Eye (tissue), 1 donor: ENCODE data around the gene B3GALT5.
"Not testable (repeated sequence)": the region's sequence is repeated elsewhere in the genome, so short reads cannot be mapped to it uniquely, and the experiment has no call there.

Experiments used
- DNase-seq: peaks from one replicate; pipeline ENCODE4 v3.0.0-alpha.2; 2015

B3GALT5 gene, protein sequence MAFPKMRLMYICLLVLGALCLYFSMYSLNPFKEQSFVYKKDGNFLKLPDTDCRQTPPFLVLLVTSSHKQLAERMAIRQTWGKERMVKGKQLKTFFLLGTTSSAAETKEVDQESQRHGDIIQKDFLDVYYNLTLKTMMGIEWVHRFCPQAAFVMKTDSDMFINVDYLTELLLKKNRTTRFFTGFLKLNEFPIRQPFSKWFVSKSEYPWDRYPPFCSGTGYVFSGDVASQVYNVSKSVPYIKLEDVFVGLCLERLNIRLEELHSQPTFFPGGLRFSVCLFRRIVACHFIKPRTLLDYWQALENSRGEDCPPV

DNA sequence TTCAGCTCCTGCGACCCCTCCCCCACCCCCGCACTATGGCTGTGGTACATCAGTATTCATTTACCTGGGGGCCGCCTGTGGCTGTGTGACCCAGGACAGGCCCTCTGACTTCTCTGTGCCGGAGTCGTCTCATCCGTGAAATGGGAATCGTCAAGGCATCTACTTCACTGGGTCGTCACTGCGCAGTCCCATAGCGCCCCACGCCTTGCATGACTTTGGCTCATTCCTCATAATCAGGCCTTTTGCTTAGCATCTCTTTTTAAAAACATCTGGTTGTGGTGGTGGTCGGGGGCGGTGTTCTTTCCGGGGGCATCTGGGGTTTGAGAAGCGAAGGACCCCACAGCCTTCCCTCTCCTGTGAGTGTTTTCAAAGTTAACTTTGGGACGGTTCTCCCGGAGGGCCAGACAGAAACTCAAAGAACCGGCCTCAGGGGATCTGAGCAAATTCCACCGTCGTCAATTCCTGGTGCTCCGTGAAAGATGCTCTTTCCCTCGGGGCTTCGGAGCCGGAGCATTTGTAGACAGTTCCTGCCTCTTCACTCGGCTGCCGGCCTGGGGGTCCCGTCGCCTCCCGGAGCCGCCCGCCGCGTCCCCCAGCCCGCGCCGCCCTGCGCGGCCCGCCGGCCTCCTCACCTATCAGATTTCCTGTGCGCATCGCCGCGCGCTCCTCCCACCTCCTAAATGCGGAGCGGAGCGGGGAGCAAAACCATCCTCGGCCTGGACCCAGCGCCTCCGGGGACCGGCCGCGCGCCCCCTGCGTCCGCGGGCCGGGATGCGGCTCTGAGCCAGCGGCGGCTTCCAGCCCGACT lies at the start of gene B3GALT5:
Gene B3GALT5, plus strand, starts transcription at position 708 of the 808 bp plus-strand sequence. CDS start 47,620 bp downstream, outside the sequence.
- peak; percentile 77 for DNase-seq

- no peak for DNase-seq
Observed at GRCh38 chr21:39564200-39564599, 48.5 kb upstream of the B3GALT5 start.

DNA sequence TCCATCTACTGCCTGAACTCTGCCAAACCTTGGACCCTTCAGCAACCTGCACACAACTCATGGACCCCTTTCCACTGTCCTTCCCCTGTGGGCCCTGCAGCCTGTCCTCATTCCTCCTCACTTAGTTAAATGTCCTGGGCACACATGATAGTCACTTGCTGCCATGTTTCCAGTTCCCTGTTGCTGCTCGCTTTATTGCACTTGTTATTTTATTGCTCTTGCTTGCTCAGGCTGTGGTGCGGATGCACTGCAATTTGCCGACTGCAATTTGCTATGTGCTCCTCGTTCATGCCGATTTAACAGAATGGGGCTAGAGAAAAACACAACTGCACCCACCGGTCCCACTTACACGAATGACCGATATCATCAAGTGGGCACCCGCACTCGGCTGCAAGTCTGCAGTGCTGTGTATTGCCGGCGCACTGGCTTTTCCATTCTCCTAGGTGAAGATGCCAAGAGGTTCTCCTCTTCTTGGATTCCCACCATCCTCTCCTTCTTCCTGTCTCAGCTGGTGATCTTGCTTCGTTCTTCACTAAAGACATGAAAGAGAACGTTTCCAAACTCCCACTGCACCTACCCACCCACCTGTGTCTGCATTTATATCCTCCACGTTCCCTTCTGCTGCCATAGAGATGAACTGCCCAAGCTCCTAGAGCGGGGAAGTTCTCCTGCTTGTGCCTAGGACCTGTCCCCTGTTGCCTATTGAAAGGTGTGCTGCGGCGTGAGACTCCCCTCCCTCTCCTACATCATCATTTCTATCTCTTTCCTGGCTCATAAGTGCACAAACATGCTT lies 45.4 kb upstream of the B3GALT5 start:
- DNase-seq = no peak

GRCh38 chr21:39568361-39568760 lies 44.4 kb upstream of the B3GALT5 start:
- DNase-seq = no peak

- no peak for DNase-seq
Observed at GRCh38 chr21:39575775-39576174, 37.0 kb upstream of the B3GALT5 start.

- no peak for DNase-seq
Observed at GRCh38 chr21:39576518-39577128, 36.1 kb upstream of the B3GALT5 start.

GRCh38 chr21:39579734-39580332 lies 32.9 kb upstream of the B3GALT5 start:
- DNase-seq = no peak

DNA sequence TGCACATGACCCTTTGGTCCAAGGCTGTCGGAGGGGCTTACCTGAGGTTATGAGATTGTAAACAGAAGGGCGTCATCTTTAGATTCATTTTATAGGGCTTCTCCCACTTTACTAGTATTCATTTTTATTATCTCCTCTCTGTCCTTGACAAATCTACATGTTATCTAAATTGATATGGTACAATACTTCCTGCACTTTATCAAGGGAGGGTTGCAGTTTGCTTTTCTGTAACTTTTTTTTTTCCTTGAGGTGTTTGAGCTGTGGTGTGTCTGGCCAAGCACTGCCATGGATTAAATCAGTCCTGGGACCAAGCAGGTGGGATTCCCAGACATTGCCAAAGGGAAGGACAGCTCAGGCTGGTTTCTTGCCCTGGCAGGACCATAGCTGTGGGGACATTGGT lies 32.0 kb upstream of the B3GALT5 start:
- no peak for DNase-seq

DNA sequence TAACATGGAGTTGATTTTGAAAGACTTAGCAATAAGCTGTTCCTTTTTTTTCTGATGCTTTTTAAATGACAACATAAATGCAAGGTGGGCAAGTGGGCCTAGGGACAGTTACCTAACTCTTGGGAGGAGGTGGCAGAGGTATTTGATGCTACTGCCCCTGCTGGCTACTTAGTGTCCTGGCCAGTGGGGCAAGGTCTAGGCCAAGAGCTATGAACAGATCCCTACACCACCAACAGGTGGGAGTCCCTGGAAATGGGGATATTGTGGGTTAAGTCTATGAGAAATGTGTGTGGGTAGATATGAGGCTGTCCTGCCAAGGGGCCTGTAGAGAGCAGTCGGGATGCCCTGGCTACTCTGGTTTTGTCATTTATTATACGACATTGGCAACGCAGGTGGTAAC lies 31.3 kb upstream of the B3GALT5 start:
- DNase-seq = no peak

- no peak for DNase-seq
Observed at GRCh38 chr21:39582749-39583148, 30.0 kb upstream of the B3GALT5 start.

- not testable (repeated sequence) for DNase-seq
Observed at GRCh38 chr21:39583586-39583985, 29.2 kb upstream of the B3GALT5 start.

DNA sequence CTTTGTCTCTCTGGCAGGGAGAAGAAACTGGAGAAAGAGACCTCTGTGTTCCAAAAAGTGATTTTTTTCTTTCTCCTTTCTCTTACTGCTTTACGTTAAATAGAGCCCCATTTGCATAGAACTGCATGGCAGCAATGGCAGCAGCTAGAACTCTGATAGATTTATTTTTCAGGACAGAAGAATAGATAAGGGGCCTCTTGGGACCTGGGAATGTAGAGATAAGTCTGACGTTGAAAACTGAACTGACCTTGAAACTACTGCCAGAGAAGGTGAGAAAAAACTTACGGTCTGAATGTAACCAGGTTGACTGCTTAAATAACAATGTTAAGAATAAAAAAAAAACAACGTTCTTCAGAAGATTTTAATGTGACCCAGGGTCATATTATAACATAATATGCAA lies 25.4 kb upstream of the B3GALT5 start:
- DNase-seq = no peak

GRCh38 chr21:39588884-39589283 lies 23.9 kb upstream of the B3GALT5 start:
- no peak for DNase-seq

DNA sequence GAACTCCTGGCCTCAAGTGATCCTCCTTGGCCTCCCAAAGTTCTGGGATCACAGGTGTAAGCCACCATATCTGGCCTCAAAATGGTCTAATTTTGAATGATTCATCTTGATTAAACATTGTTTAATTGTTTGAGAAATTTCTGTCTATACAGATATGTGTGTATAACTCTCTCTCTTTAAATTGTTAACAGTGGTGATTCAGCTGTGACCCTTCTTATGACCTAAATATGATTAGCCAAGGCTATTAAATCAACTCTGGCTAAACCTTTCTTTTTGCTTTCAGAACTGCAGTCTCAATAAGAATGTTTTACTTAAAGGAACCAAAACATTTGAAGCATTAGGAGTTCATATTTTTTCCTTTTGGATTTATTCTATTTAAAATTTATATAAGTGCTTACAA lies 19.2 kb upstream of the B3GALT5 start:
- DNase-seq = no peak

DNA sequence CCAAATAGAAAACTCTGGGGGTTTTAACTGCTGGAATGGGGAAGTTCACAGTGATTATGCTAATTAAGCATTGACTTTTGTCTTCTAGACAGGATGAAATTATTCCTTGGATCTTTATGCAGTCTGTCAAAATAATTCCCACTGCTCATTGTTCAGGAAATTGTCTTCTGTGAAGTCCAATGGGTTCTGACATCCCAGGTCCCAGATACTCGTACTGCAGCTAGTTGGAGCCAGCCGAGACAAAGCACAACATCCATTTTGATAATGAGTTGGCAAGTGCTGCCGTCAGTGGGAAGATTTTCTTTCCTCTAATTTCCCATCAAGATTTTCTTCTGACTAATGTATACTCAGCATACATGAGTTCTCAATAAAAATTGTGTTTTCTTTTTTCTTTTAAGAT lies 17.3 kb upstream of the B3GALT5 start:
- no peak for DNase-seq

DNA sequence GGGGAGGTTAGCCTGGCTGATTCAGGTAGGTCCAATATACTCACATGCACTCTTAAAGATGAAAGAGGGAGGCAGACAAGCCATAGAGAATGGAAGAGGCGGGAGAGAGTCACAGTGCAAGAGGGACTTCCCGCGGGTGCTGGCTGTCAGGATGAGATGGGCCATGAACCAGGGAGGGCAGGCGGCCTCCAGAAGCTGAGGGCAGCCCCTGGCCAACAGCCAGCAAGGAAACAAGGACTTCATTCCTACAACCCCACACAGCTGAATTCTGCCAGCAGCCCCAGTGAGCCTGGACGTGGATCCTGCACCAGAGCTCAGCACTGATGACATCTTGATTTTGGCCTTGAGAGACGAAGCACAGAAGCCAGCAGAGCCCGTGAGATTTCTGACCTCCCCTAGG lies 15.1 kb upstream of the B3GALT5 start:
- DNase-seq = no peak

GRCh38 chr21:39599191-39599970 lies 13.4 kb upstream of the B3GALT5 start:
- no peak for DNase-seq

GRCh38 chr21:39601187-39601928 lies 11.4 kb upstream of the B3GALT5 start:
- DNase-seq = no peak

DNA sequence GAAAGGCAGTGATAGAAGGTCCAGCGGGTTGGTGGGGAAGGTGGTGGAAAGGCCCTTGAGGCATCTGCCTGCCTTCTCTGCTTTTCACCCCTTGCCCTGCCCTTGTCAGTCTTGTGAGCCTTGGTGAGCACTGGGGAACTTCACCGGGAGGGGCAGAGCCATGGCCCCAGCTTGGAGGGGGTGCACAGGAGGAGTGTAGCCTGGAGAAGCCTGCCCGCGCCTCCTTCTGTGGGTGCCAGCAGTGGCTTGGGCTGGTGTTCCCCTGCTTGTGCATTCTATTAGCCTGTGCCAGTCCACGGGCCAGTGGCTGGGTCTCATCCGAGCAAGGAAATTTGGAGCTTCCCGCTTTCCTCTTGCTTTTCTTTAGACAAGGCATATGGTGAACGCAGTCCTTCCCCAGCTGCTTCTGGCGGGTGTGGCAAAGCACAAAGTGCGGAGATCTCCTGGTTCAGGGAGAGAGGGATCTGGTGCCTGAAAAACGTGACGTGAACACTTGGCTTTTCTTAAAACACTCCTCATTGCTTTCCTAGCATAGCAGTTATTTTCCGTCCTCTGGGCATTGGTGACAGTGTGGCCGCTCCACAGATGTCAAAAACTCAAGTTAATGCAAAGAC lies 10.6 kb upstream of the B3GALT5 start:
- DNase-seq = no peak

- no peak for DNase-seq
Observed at GRCh38 chr21:39602793-39603192, 9.9 kb upstream of the B3GALT5 start.

- DNase-seq = no peak
Observed at GRCh38 chr21:39604951-39605350, 7.8 kb upstream of the B3GALT5 start.
